ENCODE measurements around the gene MYLK4. TPM values are rescaled to one million over a fixed set of nuclear protein-coding genes. Genes with fewer than 3 reads are reported as not detected.

Gene MYLK4
- total RNA-seq, 1 experiment from 2014 or later: 0.34 TPM

DNA sequence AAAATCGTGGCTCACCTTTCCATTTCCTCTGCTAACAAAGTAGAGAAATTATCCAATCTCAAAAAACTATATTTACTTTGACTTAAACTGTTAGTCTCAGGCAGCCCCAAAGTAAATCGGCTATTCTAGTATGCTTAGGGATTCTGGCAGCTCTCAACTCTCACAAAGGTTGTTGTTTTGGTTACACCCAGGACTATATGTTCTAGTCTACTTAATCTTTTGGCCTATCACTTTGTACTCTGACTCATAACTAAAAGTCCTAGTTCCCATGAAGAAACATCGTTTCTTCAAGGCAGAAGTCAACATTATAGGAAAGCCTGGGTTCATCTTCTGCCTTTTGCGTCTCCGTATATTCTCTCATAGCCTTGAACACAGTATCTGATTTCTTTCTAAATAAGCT lies 42.3 kb downstream of the MYLK4 start:
- DNase-seq (ENCODE audit: low read depth): no peak

DNA sequence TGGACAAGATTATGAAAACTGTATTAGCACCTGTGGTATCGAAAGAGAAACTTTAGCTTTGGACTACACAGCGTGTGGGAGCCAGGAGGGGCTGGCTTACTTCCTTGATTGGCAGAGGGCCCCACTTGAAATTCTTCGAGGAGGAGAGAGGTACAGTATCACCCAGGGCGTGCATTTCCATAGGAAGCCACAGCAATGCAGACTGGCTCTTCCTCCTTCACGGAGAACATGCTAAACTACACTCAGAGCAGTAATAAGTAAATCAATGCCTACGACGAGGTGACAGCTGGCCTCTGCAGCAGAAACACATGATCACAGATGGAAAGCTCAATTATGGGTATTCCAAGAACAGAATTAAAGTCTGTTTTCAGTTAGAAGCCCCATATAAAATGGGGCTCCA lies 44.2 kb downstream of the MYLK4 start:
- DNase-seq (ENCODE audit: low read depth): no peak

DNA sequence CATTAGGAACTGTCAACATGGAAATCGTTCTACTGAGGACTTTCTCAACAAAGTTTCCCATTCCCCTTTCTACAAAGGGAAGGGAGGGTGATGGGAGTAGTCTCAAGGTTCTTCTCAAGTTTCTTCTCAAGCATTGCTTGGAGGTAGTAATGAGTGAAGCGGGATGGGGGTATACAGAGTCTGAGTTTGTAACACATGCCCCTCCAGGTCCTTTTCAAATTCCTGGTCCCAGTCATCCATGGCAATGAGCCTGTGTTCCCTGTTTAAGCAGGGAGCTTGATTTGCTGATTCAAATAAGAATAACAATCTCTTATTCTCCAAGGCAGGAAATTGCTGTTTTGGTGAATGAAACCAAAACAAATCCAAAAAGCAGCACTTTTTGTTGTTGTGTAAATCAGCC lies 45.5 kb downstream of the MYLK4 start:
- DNase-seq (ENCODE audit: low read depth): no peak

DNA sequence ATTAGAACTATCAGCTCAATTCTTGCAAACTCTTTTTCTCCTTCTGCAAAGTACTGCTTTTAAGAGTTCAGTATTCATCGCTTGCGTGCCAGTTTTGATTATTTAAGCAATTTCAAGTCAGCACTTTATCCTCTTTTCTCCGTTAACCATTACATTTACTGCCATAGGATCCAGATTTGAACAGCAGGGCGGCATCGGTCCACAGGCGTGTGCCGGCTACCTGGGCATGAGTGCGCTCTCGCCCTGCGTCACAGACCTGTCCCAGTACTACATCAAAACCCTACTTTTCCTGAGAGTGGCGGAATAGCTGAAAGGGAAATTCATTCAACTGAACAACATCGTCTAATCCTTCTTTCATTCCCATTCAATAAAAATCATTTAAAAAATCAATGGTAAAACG lies 53.4 kb downstream of the MYLK4 start:
- no peak for DNase-seq (ENCODE audit: low read depth)

DNA sequence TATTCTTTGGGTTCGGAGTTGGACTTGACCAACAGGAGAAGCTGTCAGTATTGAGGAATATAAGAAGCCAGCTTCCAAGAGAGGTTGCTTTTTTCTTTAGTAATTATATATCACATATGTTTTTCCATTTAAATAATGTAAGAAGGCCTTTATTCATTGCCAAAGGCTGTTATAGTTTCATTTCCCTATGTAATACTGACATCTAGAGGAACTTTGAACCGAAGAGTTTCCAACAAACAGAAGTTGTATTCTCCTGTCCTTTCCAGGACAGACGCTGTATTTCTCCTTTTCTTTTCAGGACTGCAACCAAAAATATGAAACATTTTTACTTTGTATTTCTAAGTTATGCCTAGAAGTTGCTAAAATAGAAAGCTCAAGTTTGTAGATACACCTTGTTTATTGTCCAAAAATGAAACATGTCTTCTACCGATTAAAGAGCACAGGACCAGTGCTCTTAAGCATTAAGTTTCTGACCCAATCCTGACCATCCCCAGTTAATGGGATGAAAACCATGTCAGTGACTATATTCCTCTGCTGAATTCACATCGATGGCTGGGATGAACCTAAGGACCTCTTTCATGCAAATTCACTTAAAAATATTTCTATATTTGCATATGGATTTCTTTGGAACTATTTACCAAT lies 55.1 kb downstream of the MYLK4 start:
- no peak for DNase-seq (ENCODE audit: low read depth)

DNA sequence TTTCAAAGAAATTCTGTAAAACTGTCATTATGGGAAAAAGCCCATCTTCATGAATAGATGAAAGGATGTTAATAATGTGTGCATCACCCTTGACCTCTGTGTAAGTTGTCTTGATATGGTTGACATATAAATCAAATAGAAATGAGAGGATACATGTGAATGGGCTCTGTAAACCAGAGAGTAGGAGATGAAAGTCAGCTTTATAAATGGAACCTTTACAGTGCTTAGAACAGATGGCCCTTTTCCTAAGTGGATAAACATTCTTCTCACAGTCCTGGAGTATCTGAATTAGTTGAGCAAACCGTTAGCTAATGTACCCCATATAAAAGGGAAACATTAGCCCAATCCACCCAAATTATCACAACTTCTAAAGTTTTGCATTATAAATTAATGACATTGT lies 57.5 kb downstream of the MYLK4 start:
- DNase-seq (ENCODE audit: low read depth): no peak

DNA sequence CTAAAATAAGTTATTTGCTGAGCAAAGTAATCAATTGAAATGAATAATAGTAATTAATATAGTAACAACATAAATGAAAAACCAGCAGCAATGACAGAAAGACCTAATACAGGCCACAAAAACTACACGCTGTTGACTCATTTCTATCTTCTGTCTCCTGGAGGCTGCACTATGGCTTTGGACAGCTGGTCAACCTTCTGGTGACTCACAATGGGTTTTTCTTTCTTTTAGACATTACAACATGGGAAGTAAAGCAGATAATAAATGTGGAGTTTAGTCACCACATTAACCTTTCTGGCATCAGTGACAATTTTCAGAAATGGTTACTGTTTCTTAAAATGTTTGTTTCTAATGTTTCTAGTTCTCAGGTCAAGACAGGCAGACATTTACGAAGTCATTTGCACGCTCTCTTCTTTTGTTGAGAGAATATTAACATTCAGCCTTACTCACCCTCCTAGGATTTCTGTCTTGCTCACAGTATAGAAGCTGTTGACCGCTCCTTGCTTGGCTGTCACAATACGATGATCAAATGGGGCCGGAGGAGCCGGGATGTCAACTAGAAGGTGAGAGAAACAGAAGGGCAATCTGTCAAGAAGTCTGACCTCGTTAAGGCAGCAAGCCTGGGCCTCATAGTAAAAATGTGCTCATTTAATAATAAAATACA lies 62.2 kb downstream of the MYLK4 start:
- DNase-seq (ENCODE audit: low read depth): peak; percentile 81

DNA sequence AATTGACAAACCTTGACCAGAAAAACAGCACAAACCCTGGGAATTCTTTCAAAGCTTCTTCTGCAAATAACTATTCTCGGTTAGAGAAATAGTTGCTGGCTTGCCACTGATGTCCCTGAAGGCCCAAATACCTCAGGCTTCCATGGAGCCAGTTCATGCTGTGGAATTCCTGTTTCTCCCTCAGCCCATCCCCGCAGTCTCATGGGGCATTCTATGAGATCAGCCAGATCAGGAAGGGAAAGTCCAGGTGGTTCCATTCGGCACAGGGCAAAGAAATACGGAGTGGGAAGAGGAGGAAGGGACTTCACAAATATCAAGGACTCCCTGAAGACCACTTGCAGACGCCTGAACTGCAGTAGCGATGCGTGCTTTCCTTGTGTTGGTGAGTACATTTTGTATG lies 63.3 kb downstream of the MYLK4 start:
- no peak for DNase-seq (ENCODE audit: low read depth)

DNA sequence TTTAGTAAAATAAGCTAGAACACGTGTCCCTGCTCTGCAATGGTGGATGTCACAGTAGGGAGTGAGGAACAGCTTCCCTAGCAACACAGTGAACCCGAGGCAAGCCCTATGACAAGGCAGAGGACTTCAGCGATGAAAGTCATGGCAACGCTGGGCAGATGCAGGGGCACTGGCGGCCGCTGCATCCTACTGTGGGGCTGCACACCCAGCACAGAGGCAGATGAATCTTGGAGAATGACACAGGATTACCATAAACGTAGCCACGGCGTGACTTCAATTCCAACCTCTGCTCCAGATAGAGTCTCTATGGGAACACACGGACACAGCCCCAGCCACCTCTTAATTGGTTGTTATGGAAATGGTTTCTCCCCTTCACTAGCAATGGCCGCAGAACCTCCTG lies 64.2 kb downstream of the MYLK4 start:
- no peak for DNase-seq (ENCODE audit: low read depth)

DNA sequence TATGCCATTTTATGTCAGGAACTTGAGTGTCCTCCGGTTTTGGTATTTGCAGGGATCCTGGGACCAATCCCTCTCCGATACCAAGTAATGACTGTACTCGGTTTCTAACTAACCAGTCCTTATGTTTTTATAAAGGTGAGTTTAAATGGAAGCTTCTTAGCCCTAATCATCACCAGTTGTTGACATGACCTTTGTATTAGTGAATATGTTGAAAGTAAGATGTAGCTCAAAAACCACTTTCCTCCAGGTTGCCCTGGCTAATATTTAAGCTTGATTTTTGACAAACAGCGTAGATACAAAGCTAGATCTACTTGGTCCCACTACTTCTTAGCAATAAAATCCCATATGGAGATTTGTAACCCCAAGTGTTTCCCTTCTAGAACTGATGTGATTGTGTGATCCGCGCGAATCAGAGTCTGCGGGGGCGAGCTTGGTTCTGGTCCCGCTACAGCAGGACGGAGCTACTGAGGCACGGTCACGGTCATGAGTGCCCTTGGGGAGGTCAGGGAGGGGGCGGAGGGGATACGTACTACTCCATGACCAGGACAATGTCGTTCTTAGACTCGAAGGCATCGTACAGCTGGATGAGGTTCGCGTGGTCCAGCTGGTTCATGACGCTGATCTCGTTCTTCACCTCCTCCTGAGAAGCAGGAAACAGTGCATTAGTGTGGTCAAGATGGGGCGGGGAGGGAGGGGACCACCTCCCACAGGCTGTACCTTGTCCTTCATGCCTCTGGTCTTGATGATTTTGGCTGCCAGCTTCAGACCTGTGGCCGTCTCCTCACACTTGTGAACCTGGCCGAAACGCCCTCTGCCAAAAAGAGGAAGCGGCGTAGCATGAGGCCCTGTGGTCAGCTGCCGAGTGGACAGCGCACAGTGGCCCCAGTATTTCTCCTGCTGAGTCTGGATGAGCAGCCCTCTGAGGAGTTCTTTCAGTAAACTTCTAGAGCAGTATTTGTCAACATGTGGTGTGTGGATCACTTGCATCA lies 65.7 kb downstream of the MYLK4 start:
- DNase-seq (ENCODE audit: low read depth): no peak

DNA sequence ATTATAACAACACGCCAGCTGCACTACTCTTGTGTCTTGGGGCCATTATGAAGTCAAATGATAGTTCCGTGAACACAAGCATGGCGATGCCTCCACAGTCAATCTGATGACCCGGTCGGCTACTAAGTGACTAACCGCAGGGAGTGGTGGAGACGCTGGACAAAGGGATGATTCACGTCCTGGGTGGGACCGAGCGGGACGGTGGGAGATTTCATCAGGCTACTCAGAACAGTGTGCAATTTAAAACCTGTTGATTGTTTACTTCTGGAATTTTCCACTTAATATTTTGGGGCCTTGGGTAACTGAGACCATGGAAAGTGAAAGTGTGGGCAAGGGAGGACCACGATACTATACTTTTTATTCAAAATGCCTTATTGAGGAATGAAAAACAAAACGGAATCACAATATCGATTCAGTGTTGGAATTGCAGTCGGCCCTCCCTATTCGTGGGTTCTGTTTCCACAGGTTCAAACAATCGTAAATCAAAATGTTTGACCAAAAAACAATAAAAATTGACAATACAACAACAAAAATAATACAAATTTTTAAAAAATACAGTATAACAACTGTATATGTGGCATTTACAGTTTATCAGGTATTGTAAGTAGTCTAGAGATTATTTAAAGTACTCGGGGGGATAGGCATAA lies 66.5 kb downstream of the MYLK4 start:
- peak; percentile 89 for DNase-seq (ENCODE audit: low read depth)

DNA sequence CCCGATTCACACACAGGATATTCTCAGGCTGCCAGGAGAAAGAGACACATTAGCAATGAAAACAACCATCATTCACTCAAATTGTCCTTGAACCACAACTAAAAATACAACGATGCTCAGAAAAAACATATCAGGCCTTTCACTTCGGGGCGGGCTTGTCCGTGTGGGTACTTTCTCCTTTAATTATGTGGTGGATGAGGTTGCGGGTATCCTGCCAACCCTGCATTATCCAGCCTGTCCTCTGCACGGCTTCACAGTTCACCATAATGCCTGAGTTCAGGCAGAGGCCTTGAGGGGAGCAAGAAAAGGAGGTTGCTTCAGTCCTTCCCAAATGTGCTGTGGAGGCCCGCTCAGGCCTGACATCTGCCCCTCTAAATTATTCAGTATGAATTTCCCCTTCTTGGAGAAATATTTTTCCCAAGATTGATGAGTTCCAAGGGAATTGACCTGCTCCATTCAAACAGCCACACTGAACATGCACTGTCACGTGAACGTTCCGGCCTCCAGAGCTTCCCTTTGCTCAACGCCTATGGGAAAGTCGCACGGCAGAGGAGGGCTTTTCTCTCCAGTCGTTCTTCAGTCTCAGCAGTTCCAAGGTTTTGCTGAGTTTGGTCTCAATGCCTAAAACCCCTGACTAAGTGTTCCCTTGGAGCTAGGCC lies 70.3 kb downstream of the MYLK4 start:
- DNase-seq (ENCODE audit: low read depth): peak; percentile 56

DNA sequence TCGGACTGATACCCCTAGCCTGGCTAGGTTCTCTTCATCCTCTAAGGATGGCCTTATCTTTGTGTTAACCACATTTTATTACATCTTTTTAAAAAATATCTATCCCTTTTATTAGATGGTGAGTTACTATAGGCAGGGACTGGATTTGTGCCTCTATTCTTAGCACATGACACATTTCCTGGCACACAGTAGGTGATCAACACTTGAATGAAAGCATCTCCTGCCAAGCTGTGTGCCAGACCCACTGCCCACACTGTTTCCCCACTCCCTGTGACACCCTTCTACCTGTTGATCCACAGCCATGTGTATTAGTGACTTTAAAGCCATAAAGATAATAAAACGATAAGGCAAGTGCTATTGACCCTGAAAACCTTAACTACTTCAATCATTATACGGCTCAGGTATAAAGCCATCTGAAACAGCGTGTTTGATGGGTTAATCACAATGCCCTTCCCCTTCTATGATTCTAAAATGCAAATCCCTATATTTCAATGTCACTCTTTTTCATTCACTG lies 73.6 kb downstream of the MYLK4 start:
- DNase-seq (ENCODE audit: low read depth): no peak

DNA sequence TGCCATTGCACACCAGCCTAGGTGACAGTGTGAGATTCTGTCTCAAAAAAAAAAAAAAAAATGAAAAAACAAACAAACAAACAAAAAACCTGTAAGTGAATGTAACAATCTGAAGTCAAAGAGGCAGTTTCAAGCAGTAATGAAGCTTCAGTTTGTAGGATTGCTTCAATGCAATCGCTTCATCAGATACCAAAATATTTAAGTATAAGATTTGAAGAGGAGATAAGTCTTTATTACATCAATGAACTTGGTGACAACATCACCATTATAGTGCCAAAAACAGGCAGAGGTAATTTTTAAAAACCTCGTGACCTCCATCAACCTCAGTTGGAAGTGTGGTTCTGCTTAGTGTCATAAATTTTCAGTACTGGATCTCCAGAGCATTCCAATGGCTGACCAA lies 74.7 kb downstream of the MYLK4 start:
- no peak for DNase-seq (ENCODE audit: low read depth)

DNA sequence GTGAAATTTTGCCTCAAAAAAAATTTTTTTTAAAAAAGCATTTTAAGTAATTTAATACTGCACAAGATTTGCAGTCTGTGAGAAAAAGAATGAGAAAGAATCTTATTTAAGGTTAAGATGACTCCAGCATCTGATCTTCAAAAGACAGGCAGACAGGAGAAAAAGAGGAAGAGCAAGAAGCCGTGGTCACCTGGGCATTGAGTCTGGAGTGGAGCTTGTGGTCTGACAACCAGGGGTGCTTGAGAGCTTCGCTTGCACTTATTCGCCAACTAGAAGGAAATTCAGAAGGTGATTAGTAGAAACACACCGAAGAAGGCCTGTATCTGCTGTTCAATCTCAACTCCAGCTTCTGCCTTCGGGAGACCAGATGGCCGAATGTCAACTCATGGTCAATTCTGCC lies 75.9 kb downstream of the MYLK4 start:
- DNase-seq (ENCODE audit: low read depth): no peak

DNA sequence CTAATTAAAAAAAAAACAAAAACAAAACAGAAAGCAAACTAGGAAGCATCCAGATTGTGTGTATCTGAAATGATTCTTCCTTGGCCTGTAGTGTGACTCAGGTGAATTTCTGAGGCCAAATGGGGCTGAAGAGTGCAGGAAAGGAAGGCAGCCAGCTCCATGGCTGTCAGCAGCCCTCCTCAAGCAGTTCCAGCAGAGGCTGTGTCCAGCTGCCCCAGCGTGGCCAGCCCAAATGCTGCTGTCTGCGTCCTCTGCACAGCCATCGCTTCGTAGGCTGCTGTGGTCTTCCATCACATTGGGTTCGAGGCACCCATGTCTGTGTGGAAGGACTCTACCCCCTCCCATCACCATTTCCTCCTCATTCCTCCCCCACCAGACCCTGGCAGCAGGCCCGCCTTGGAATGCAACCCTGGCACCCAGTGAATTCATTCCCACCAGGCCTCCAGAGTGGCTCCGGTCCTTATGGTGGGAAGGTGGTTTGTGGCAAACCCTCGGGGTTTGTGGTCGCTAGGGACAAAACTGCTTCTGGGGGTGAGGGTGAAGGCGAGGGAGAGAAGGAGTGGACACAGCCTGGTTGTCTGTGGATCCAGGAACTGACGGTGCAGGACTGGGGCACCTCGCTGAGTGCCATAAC lies 81.5 kb downstream of the MYLK4 start:
- DNase-seq (ENCODE audit: low read depth): peak; percentile 27

DNA sequence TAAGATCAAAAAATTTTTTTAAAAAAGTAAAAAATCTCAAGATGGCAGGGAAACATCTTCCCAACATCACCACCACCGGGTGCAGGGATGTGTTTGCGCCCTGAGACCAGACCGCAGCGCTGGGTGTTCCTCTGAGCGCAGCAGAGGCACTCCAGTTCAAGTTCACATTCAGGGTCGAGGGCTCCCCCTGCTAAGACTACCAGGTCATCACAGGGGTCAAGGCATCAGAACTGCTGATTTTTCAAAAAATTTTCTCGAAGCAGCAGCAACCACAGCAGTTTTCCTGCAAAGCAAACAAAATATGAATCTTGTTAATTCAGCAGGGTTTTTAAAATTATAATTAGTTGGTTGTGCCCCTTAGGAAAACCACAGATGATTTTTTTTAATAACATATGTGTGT lies 83.1 kb downstream of the MYLK4 start:
- no peak for DNase-seq (ENCODE audit: low read depth)

DNA sequence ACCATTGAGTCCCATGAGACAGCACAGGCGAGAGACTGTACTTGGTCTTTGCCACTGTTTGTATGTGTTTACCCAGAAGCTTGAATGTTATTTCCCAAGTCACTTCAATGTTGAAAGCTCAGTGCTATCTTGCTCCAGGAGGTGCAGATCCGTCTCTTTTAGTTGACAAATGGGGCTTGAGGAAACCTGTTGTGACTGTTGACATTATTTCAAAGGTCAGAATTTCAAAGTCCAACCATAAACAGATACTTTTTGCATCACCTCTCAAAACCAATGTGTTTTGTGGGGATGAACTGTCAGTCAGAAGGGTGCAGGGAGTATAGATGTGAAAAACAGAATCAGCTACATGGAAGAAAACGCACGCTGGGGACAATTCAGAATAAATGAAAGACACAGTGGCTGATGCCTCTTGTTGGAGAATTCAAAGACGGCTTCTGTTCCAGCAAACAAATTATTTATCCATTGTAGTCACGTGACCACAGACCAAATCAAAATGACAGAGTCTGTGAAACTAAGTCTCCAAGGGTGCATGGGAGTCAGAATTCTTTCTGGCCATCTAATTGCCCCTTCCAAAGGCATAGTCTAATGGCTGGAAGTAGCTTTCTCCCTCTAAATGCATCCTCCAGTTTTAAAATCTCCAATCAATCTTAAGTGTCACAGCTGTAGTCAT lies 83.7 kb downstream of the MYLK4 start:
- DNase-seq (ENCODE audit: low read depth): no peak

DNA sequence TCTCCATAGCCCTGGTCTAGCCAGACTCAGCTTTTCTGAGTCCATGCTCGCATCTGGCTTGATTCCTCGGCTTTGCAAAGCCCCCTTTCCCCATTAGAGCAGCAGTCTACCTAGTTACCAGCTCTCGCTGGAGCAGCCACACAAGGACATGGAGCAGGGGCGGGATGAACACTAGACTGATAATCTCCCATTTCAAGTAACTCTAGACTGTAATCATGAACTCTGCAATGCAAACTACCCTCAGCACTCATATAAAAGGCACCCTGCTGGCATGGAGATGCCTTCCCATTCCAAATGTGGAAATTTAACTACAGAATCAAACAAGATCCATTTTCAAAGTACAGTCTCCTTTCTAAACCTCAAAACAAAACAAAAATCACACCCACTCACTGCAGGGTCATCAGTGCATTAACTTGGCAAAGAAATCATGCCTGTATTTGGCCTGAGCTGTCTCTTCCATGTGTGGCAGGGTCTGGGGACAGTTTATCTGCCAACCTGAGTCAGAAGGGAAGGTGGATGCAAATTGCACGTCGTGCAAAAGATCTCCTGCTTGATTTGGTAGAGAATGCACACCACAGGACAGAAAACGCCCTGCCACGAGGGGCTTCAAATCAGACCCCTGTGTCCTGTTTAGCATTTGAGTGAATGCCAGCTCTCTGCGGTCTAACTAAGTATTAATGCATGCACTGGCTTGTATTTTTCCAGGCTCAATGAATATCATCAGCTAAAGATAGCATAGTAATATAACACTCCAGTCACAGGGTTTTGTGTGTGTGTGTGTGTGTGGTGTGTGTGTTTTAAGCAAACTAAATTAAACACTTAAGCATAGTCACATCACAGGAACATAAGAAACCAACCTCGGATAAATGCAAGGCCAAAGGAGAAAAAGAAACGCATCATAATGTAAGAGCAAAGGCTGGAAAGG lies 85.3 kb downstream of the MYLK4 start:
- DNase-seq (ENCODE audit: low read depth): no peak

Data from Daoy (cell line).